GM18951 (cell line): ENCODE results near the gene KIAA0930.

Experiments
- POLR2A ChIP-seq: IDR thresholded peaks from 4 replicates; pipeline ENCODE4 v1.6.1; 2011; ENCODE audit warnings: mild to moderate bottlenecking; ENCODE audit not compliant: insufficient read length, insufficient read depth; ENCODE audit errors: extremely low read depth
- in situ Hi-C: fragments of 300-500 bp; cut with MboI; formaldehyde crosslinking; loops from one replicate; pipeline ENCODE4 v1.12.0; 2022; ENCODE audit warnings: low sequenced_read_pairs, mixed read lengths, inconsistent platforms; ENCODE audit not compliant: unreplicated experiment

KIAA0930 gene

DNA sequence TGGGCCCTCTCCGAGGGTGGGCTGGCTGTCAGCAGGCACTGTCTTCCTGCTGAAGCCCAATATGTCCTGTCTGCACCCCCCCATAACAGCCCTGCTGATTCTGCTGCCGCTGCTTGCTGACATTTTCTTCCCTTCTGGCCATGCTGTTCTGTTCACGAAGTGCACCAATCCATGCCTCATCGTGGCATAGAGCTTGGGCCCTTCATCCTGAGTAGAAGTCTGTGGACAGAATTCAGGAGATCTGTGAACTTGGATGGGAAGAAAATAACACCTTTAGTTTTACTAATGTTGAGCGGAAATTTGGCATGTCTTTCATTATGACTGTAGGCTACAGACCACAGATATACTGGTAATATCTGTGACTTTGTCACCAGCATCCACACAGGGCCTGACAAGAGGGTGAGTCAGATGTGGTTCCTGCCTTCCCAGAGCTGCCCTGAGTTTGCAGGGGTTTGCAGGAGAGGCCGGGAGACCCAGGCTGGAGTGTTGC is 14.1 kb upstream of the KIAA0930 start:
- no peak for TF ChIP-seq POLR2A
- in situ Hi-C loops: no loop called here

- no peak for TF ChIP-seq POLR2A
- in situ Hi-C loops: no loop called here
Measured at GRCh38 chr22:45254388-45254787, 13.7 kb upstream of the KIAA0930 start.

DNA sequence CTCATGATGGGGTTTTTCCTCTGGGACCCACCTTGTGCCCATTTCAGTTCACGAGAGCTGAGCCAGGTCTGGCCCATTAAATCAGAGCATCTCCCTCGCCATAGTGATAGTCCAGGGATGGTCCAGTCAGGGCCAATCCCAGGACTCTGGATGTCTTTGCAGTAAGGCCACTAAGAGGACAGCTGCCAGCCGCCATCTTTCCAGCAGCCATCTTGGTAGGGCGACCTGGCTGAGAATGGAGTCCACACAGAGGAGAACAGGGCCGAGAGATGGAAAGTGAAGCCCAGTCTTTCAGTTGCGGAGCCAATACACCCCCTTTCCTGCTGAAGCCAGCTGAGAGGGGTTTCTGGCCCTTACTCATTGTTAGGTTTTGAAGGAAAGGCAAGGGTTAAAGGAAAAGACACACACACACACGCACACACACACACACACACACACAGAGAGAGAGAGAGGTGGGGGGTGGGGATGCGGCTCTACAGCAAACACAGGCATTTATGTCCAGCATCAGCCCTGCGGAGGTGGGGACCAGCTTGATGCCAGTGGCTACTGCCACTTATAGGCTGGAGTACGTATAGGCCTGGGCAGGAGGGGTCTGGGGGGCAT is 12.4 kb upstream of the KIAA0930 start:
- in situ Hi-C loops: no loop called here
- TF ChIP-seq POLR2A: no peak

- no peak for TF ChIP-seq POLR2A
- in situ Hi-C loops: no loop called here
Measured at GRCh38 chr22:45251825-45252224, 11.1 kb upstream of the KIAA0930 start.

- in situ Hi-C loops: no loop called here
- no peak for TF ChIP-seq POLR2A
Measured at GRCh38 chr22:45248832-45249561, 8.3 kb upstream of the KIAA0930 start.

DNA sequence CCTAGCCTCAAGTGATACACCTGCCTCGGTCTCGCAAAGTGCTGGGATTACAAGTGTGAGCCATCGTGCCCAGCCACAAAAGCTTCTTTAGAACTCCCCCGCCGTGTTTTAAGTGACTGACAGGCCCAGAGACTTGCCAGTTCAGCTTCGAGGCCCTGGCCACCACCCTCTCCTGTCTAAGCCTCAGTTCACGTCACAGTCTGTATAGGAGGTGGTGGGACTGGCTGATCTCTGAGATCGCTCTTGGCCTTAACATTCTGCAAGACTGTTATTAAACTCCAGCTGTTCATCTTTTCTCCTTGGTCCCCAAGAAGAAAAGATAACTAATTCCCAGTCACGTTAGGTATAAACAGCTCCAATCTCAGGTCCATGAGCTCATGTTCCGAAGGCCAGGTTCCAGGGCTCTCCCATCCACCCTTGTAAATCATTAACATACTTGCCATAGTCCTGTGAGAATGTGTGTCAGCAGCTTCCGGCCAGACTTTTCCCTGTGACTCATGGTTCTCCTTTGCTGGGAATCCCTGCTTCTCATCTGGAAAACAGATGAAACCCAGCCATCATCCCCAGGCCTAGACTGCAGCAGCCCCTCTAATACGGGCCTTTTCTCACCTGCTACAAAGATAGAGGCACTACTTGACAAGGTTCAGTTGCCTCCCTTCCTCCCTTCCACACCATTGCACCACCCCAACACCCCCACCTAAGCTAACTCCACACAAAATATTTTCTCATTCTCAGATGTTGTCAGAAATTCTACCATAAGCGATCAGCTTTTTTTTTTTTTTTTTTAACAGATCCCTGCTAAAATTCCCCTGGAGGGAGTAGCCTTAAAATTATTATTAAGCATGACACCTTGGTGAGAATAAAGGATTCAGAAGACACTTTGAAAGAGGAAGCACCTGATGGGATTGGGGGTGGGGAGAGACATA is 5.6 kb upstream of the KIAA0930 start:
- no peak for TF ChIP-seq POLR2A
- in situ Hi-C loops: no loop called here

DNA sequence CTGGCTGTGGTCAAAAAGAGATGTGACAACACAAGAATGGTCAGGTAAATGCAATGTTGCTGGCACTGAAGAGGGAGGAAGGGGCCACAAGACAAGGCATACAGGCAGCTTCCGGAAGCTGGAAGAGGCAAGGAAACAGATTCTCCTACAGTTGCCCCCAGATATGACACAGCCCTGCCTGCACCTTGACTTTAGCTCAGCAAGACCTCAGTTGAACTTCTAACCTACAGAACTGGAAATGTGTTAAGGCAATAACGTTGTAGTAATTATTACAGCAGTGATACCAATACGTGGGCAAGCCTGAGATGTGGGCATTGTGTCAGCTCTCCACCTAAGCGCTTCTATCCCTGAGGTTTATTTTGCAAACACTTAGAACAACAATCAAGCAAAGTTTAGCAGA is 4.2 kb upstream of the KIAA0930 start:
- TF ChIP-seq POLR2A: no peak
- in situ Hi-C loops: no loop called here

DNA sequence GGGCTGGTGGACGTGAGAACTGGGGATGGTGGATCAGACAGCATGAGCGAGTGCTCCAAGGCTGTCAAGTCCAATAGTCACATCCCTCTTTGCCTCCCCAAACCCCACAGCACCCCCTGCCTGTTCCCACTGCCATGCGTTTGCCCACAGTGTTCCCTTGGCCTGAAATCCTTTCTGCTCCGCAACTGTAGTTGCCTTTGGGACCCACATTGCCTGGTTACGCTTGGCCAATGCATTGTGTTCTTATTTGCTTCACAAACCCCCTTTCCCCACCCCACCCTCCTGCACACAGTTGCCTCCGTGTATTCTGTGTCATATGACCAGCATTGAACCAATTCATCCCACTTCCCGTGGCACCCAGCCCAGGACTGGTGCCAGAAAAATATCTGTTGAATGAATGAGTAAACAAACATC is 2.1 kb upstream of the KIAA0930 start:
- no peak for TF ChIP-seq POLR2A
- in situ Hi-C loops: no loop called here

- in situ Hi-C loops: no loop called here
- no peak for TF ChIP-seq POLR2A
Measured at GRCh38 chr22:45240104-45240809, 437 bp downstream of the KIAA0930 start.

- no peak for TF ChIP-seq POLR2A
- in situ Hi-C loops: no loop called here
Measured at GRCh38 chr22:45239681-45240051, 1.0 kb downstream of the KIAA0930 start.

- in situ Hi-C loops: no loop called here
- TF ChIP-seq POLR2A: no peak
Measured at GRCh38 chr22:45238957-45239680, 1.6 kb downstream of the KIAA0930 start.
